Trophoblast cell (in vitro differentiated cells and primary cell): ENCODE results near the gene PLCD1.
A peak's percentile ranks its signal among the peaks of the same experiment; 100 is the strongest.

Experiments used
- DNase-seq, 2 donors: peaks; one replicate each; pipeline ENCODE4 v3.0.0-alpha.2; 2016
- H2AFZ ChIP-seq: 2 replicates; pipeline ENCODE4 v1.6.1; 2013; ENCODE audit warnings: low read length, moderate library complexity, mild to moderate bottlenecking; ENCODE audit not compliant: insufficient read depth, poor library complexity
- H2AK5ac ChIP-seq: 2 replicates; pipeline ENCODE4 v1.6.1; 2013; ENCODE audit warnings: mild to moderate bottlenecking, low read length
- H2BK120ac ChIP-seq: 2 replicates; pipeline ENCODE4 v1.6.1; 2013; ENCODE audit warnings: low read length, mild to moderate bottlenecking, moderate library complexity; ENCODE audit not compliant: insufficient read depth, poor library complexity
- H2BK12ac ChIP-seq: 2 replicates; pipeline ENCODE4 v1.6.1; 2013; ENCODE audit warnings: mild to moderate bottlenecking, low read length, moderate library complexity
- H2BK5ac ChIP-seq: 2 replicates; pipeline ENCODE4 v1.6.1; 2013; ENCODE audit warnings: low read length, low read depth, moderate library complexity, mild to moderate bottlenecking; ENCODE audit not compliant: poor library complexity
- H3K14ac ChIP-seq: 2 replicates; pipeline ENCODE4 v1.6.1; 2013; ENCODE audit warnings: mild to moderate bottlenecking, low read length
- H3K18ac ChIP-seq: 2 replicates; pipeline ENCODE4 v1.6.1; 2013; ENCODE audit warnings: mild to moderate bottlenecking, low read length
- H3K23ac ChIP-seq: 2 replicates; pipeline ENCODE4 v1.6.1; 2013; ENCODE audit warnings: low read length
- H3K27ac ChIP-seq: 2 replicates; pipeline ENCODE4 v1.5.1; 2013; ENCODE audit warnings: low read depth, mild to moderate bottlenecking, inconsistent platforms, low read length, moderate library complexity
- H3K27me3 ChIP-seq: 2 replicates; pipeline ENCODE4 v1.6.1; 2013; ENCODE audit warnings: inconsistent platforms, mild to moderate bottlenecking, low read length, moderate library complexity; ENCODE audit not compliant: insufficient read depth
- H3K36me3 ChIP-seq, 2 experiments: 1 replicate in 1 of 2; 2 replicates in 1 of 2; pipeline ENCODE4 v1.6.1; 2013; ENCODE audit warnings: low read length in 2 of 2, mild to moderate bottlenecking in 2 of 2, moderate library complexity in 1 of 2; ENCODE audit not compliant: insufficient read depth in 2 of 2, control insufficient read depth in 1 of 2
- H3K4ac ChIP-seq: 2 replicates; pipeline ENCODE4 v1.6.1; 2013; ENCODE audit warnings: low read depth, mild to moderate bottlenecking, low read length, moderate library complexity
- H3K4me1 ChIP-seq, 2 experiments: 1 replicate in 1 of 2; 2 replicates in 1 of 2; pipeline ENCODE4 v1.6.1; 2013; ENCODE audit warnings: low read length in 2 of 2, mild to moderate bottlenecking in 2 of 2, moderate library complexity in 1 of 2; ENCODE audit not compliant: insufficient read depth in 2 of 2, control insufficient read depth in 1 of 2
- H3K4me2 ChIP-seq: 2 replicates; pipeline ENCODE4 v1.6.1; 2013; ENCODE audit warnings: inconsistent platforms, mild to moderate bottlenecking, low read length, moderate library complexity
- H3K4me3 ChIP-seq: 2 replicates; pipeline ENCODE4 v1.5.1; 2013; ENCODE audit warnings: mild to moderate bottlenecking, low read depth, low read length, inconsistent platforms
- H3K79me1 ChIP-seq: one replicate; pipeline ENCODE4 v1.6.1; 2013; ENCODE audit warnings: low read length
- H3K79me2 ChIP-seq: 2 replicates; pipeline ENCODE4 v1.6.1; 2013; ENCODE audit warnings: low read length, mild to moderate bottlenecking; ENCODE audit not compliant: control insufficient read depth, insufficient read depth, poor library complexity
- H3K9ac ChIP-seq: 2 replicates; pipeline ENCODE4 v1.6.1; 2013; ENCODE audit warnings: mild to moderate bottlenecking, low read length
- H3K9me3 ChIP-seq: 2 replicates; pipeline ENCODE4 v1.6.1; 2013; ENCODE audit warnings: low read depth, mild to moderate bottlenecking, control low read depth, inconsistent platforms, low read length; ENCODE audit not compliant: insufficient read depth
- H4K12ac ChIP-seq: 2 replicates; pipeline ENCODE4 v1.6.1; 2013; ENCODE audit warnings: low read depth, mild to moderate bottlenecking, low read length, moderate library complexity
- H4K8ac ChIP-seq: 2 replicates; pipeline ENCODE4 v1.6.1; 2013; ENCODE audit warnings: low read depth, mild to moderate bottlenecking, low read length, moderate library complexity
- H4K91ac ChIP-seq: one replicate; pipeline ENCODE4 v1.6.1; 2013; ENCODE audit warnings: low read depth, mild to moderate bottlenecking, low read length, moderate library complexity
- WGBS: extraction: QIAGEN DNeasy Blood & Tissue Kit; methylation state at CpG from one replicate; pipeline ENCODE4 v1.1.7; 2013; ENCODE audit warnings: missing lambda C conversion rate; ENCODE audit not compliant: insufficient read length, insufficient coverage; ENCODE audit errors: extremely low coverage; 5-methylcytosine and 5-hydroxymethylcytosine counted together

Gene PLCD1

GRCh38 chr3:38043486-38043885, 14.0 kb upstream of the PLCD1 start:
- Histone ChIP-seq H3K27me3 (peaks cover 6% of the 10 kb centered on the region), H3K4me2 (no peak overlapping the region), H3K14ac (no peak overlapping the region), H3K79me2 (no peaks in the 10 kb centered on the region), H3K4me3 (no peak overlapping the region), H3K18ac (no peak overlapping the region), H3K79me1 (no peaks in the 10 kb centered on the region), H4K8ac (no peak overlapping the region), H3K23ac (no peak overlapping the region), H3K36me3 (no peaks in the 10 kb centered on the region), H2AK5ac (no peak overlapping the region), H3K4me1 (peaks cover 7 to 8% of the 10 kb centered on the region in 2 experiments), H3K27ac (no peak overlapping the region), H2BK12ac (no peak overlapping the region), H3K9ac (no peak overlapping the region), H4K12ac (no peak overlapping the region), H3K4ac (no peak overlapping the region), H2BK5ac (no peak overlapping the region), H3K9me3 (no peaks in the 10 kb centered on the region), H2AFZ (no peak overlapping the region), H4K91ac (no peak overlapping the region), H2BK120ac (no peak overlapping the region)
- DNase-seq: no peak
- WGBS: no CpG with 5 or more reads among the region's 4 CpGs

DNA sequence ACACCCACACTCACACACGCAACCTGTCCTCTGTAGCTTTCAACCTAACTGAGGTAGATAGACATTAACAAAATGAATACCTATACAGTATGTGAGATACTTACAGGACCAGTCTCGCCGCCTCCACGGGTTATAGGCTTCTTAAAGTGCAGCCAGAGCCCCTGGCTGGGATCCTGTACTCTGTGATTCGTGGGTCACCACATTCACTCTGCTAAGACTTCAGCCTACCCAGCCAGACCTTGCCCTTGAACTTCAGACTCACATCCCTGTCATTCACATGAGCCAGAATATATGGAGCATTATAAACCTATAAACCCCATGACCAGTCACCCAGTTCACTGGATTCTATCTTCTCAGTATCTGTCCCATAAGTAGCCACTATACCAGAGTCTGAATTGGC, 11.0 kb upstream of the PLCD1 start:
- no CpG with 5 or more reads among the region's 5 CpGs for WGBS
- no peak overlapping the region for H3K4ac ChIP-seq
- no peak overlapping the region for H2BK120ac ChIP-seq
- no peak for DNase-seq
- H4K8ac ChIP-seq: no peak overlapping the region
- H3K79me1 ChIP-seq: no peaks in the 10 kb centered on the region
- H3K27me3 ChIP-seq: peaks cover 6% of the 10 kb centered on the region
- H3K23ac ChIP-seq: no peak overlapping the region
- no peak overlapping the region for H3K4me2 ChIP-seq
- H3K4me1 ChIP-seq: peaks cover 7 to 8% of the 10 kb centered on the region in 2 experiments
- H3K14ac ChIP-seq: no peak overlapping the region
- H3K27ac ChIP-seq: no peak overlapping the region
- no peak overlapping the region for H3K9ac ChIP-seq
- H4K91ac ChIP-seq: no peak overlapping the region
- no peak overlapping the region for H3K18ac ChIP-seq
- H2BK5ac ChIP-seq: no peak overlapping the region
- no peak overlapping the region for H4K12ac ChIP-seq
- H3K4me3 ChIP-seq: no peak overlapping the region
- H3K36me3 ChIP-seq: no peaks in the 10 kb centered on the region
- H2AFZ ChIP-seq: no peak overlapping the region
- H2BK12ac ChIP-seq: no peak overlapping the region
- no peak overlapping the region for H2AK5ac ChIP-seq
- H3K9me3 ChIP-seq: no peaks in the 10 kb centered on the region
- no peaks in the 10 kb centered on the region for H3K79me2 ChIP-seq

DNA sequence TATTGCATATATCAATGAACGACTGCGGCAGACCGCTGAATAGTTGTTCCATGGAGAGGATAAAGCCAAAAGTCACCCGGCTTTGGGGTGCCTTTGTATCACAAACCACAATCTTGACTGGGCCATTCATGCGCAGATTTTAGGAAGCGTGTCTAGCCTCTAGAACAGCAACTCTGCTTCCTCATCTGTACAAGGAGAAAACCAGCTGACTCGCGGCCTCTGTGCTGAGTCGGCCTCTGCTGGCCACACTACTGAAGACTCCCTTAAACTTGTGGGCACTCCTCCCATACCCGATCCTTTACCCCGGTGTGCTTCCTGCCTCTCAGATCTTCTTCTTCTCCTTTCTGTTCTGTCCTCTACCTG, 10.4 kb upstream of the PLCD1 start:
- H3K18ac ChIP-seq: no peak overlapping the region
- no peak overlapping the region for H2BK12ac ChIP-seq
- no peak overlapping the region for H2BK5ac ChIP-seq
- H4K8ac ChIP-seq: no peak overlapping the region
- H3K4ac ChIP-seq: no peak overlapping the region
- peaks cover 6% of the 10 kb centered on the region for H3K27me3 ChIP-seq
- WGBS: no CpG with 5 or more reads among the region's 11 CpGs
- no peaks in the 10 kb centered on the region for H3K79me2 ChIP-seq
- H3K14ac ChIP-seq: no peak overlapping the region
- H2AFZ ChIP-seq: no peak overlapping the region
- no peaks in the 10 kb centered on the region for H3K9me3 ChIP-seq
- H4K12ac ChIP-seq: no peak overlapping the region
- H3K4me3 ChIP-seq: no peak overlapping the region
- H3K23ac ChIP-seq: no peak overlapping the region
- no peak overlapping the region for H3K27ac ChIP-seq
- DNase-seq: peak; percentile 30 to 37
- no peak overlapping the region for H2BK120ac ChIP-seq
- H4K91ac ChIP-seq: no peak overlapping the region
- peaks cover 7 to 8% of the 10 kb centered on the region in 2 experiments for H3K4me1 ChIP-seq
- H3K36me3 ChIP-seq: no peaks in the 10 kb centered on the region
- H3K9ac ChIP-seq: no peak overlapping the region
- no peaks in the 10 kb centered on the region for H3K79me1 ChIP-seq
- no peak overlapping the region for H3K4me2 ChIP-seq
- no peak overlapping the region for H2AK5ac ChIP-seq

GRCh38 chr3:38039101-38039898, 9.9 kb upstream of the PLCD1 start, which contains the start of gene DLEC1:
Gene DLEC1 (plus strand): TSS chr3:38039208. CDS start chr3:38039226, 18 bp downstream.
- H2AK5ac ChIP-seq: no peak within 1 kb of the TSS
- H3K4me3 ChIP-seq: peak within 1 kb of the TSS; percentile 65
- H2BK12ac ChIP-seq: no peak within 1 kb of the TSS
- no peak within 1 kb of the TSS for H3K14ac ChIP-seq
- H2BK5ac ChIP-seq: no peak within 1 kb of the TSS
- peak within 1 kb of the TSS; percentile 26 for H4K8ac ChIP-seq
- peak within 1 kb of the TSS; percentile 87 for H3K4me2 ChIP-seq
- H3K9ac ChIP-seq: no peak within 1 kb of the TSS
- no peaks in the 10 kb centered on the region for H3K79me2 ChIP-seq
- H3K36me3 ChIP-seq: no peaks in the 10 kb centered on the region
- H3K4me1 ChIP-seq: peaks cover 7 to 8% of the 10 kb centered on the region in 2 experiments
- WGBS: no CpG with 5 or more reads among the region's 67 CpGs
- H2AFZ ChIP-seq: peak within 1 kb of the TSS; percentile 62
- DNase-seq: peak; percentile 46 to 65
- H3K79me1 ChIP-seq: no peaks in the 10 kb centered on the region
- H3K23ac ChIP-seq: no peak within 1 kb of the TSS
- no peak within 1 kb of the TSS for H3K27ac ChIP-seq
- H3K27me3 ChIP-seq: peaks cover 6% of the 10 kb centered on the region
- no peaks in the 10 kb centered on the region for H3K9me3 ChIP-seq
- no peak within 1 kb of the TSS for H4K12ac ChIP-seq
- H3K18ac ChIP-seq: no peak within 1 kb of the TSS
- H2BK120ac ChIP-seq: no peak within 1 kb of the TSS
- H3K4ac ChIP-seq: no peak within 1 kb of the TSS
- H4K91ac ChIP-seq: no peak within 1 kb of the TSS
